Measurements from ENCODE around the gene FBXO2.

FBXO2 gene

DNA sequence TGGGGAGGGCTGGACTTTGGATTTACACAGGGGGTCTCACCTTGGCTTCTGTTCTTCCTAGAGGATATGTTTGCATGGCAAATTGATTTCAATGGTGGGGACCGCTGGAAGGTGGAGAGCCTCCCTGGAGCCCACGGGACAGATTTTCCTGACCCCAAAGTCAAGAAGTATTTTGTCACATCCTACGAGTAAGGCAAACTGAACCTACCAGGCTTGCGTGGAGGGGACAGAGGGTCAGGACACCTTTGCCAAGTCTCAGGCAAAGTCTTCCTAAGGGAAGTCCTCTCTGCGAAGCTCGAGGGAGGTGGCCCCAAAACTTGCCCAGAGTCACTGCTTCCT is 16.9 kb upstream of the FBXO2 start:
- no peaks in the 10 kb centered on the region for H3F3A ChIP-seq (ENCODE audit: low read depth)
- no peak overlapping the region for H2AFZ ChIP-seq (ENCODE audit: low read length)
- H3K9ac ChIP-seq (ENCODE audit: low read depth, low read length, poor library complexity, severe bottlenecking), result no peak overlapping the region
- no peaks in the 10 kb centered on the region for H3K9me3 ChIP-seq (ENCODE audit: insufficient read depth, low read depth, low read length)
- H3K27me3 ChIP-seq (ENCODE audit: insufficient read depth, low read length, poor library complexity, severe bottlenecking), result no peaks in the 10 kb centered on the region
- H3K79me2 ChIP-seq (ENCODE audit: insufficient read depth, low read length), result peaks cover 12% of the 10 kb centered on the region; the same call in 1 of the 2 replicates
- H3K4me1 ChIP-seq (ENCODE audit: insufficient read depth, low read length, poor library complexity, severe bottlenecking), result no peaks in the 10 kb centered on the region
- H4K20me1 ChIP-seq (ENCODE audit: insufficient read depth, low read length, poor library complexity, severe bottlenecking), result no peaks in the 10 kb centered on the region
- H3K4me3 ChIP-seq (ENCODE audit: low read length, poor library complexity, severe bottlenecking), result no peak overlapping the region
- H3K36me3 ChIP-seq (ENCODE audit: insufficient read depth, low read length), result peaks cover 38% of the 10 kb centered on the region; the same call in 1 of the 2 replicates
- H3K4me2 ChIP-seq (ENCODE audit: low read depth, low read length, poor library complexity, severe bottlenecking), result no peak overlapping the region
- TF ChIP-seq EZH2phosphoT487 (IDR thresholded peaks at IDR 0.05; ENCODE audit: borderline replicate concordance), result no peak
- no peak for TF ChIP-seq CTCF (conservative IDR thresholded peaks at IDR 0.05; ENCODE audit: low read length)
- H3K9me2 ChIP-seq (replicated peaks; ENCODE audit: low read depth, low read length), result no peaks in the 10 kb centered on the region

DNA sequence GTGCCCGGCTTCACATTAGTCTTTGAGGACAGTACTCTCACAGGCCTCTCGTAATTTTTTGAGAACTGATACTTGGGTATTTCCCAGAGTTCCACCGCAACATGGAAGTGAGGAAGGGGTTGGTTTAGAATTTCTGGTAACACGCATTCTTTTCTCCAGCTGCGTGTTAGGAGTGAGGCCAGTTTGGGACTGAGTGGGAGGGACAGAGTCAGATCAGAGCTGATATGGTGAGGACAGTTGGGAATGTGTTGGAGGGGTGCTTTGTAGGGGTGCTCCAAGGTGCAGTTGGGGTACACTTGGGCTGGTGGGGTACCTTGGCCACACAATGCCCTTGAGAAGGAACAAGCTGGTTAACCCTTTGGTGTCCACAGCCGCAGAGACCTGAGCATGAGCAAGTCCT is 16.5 kb upstream of the FBXO2 start:
- Histone ChIP-seq H4K20me1 (ENCODE audit: insufficient read depth, low read length, poor library complexity, severe bottlenecking) (no peaks in the 10 kb centered on the region), H3K4me2 (ENCODE audit: low read depth, low read length, poor library complexity, severe bottlenecking) (no peak overlapping the region), H2AFZ (ENCODE audit: low read length) (no peak overlapping the region), H3K9me3 (ENCODE audit: insufficient read depth, low read depth, low read length) (no peaks in the 10 kb centered on the region), H3K79me2 (ENCODE audit: insufficient read depth, low read length) (0 out of 2 replicates have a peak, but pooled peaks cover 11% of the 10 kb centered on the region), H3K4me1 (ENCODE audit: insufficient read depth, low read length, poor library complexity, severe bottlenecking) (no peaks in the 10 kb centered on the region), H3K27me3 (ENCODE audit: insufficient read depth, low read length, poor library complexity, severe bottlenecking) (no peaks in the 10 kb centered on the region), H3K4me3 (ENCODE audit: low read length, poor library complexity, severe bottlenecking) (no peak overlapping the region), H3K36me3 (ENCODE audit: insufficient read depth, low read length) (peaks cover 33% of the 10 kb centered on the region; the same call in 1 of the 2 replicates), H3K9me2 (replicated peaks; ENCODE audit: low read depth, low read length) (no peaks in the 10 kb centered on the region), H3K9ac (ENCODE audit: low read depth, low read length, poor library complexity, severe bottlenecking) (no peak overlapping the region), H3F3A (ENCODE audit: low read depth) (no peaks in the 10 kb centered on the region)
- TF ChIP-seq EZH2phosphoT487 (IDR thresholded peaks at IDR 0.05; ENCODE audit: borderline replicate concordance) (no peak), CTCF (conservative IDR thresholded peaks at IDR 0.05; ENCODE audit: low read length) (no peak)

- no peak for TF ChIP-seq EZH2phosphoT487 (IDR thresholded peaks at IDR 0.05; ENCODE audit: borderline replicate concordance)
- TF ChIP-seq CTCF (conservative IDR thresholded peaks at IDR 0.05; ENCODE audit: low read length), result no peak
- no peaks in the 10 kb centered on the region for H3K79me2 ChIP-seq (ENCODE audit: insufficient read depth, low read length)
- no peak overlapping the region for H3K4me2 ChIP-seq (ENCODE audit: low read depth, low read length, poor library complexity, severe bottlenecking)
- H3K9me3 ChIP-seq (ENCODE audit: insufficient read depth, low read depth, low read length), result no peaks in the 10 kb centered on the region
- H3K36me3 ChIP-seq (ENCODE audit: insufficient read depth, low read length), result peaks cover 15% of the 10 kb centered on the region; the same call in 1 of the 2 replicates
- no peaks in the 10 kb centered on the region for H4K20me1 ChIP-seq (ENCODE audit: insufficient read depth, low read length, poor library complexity, severe bottlenecking)
- H2AFZ ChIP-seq (ENCODE audit: low read length), result no peak overlapping the region
- no peak overlapping the region for H3K4me3 ChIP-seq (ENCODE audit: low read length, poor library complexity, severe bottlenecking)
- H3K9ac ChIP-seq (ENCODE audit: low read depth, low read length, poor library complexity, severe bottlenecking), result no peak overlapping the region
- H3F3A ChIP-seq (ENCODE audit: low read depth), result no peaks in the 10 kb centered on the region
- H3K27me3 ChIP-seq (ENCODE audit: insufficient read depth, low read length, poor library complexity, severe bottlenecking), result no peaks in the 10 kb centered on the region
- H3K4me1 ChIP-seq (ENCODE audit: insufficient read depth, low read length, poor library complexity, severe bottlenecking), result no peaks in the 10 kb centered on the region
- no peaks in the 10 kb centered on the region for H3K9me2 ChIP-seq (replicated peaks; ENCODE audit: low read depth, low read length)
Measured at GRCh38 chr1:11668516-11668915, 14.3 kb upstream of the FBXO2 start.
